Tibial artery (tissue), 4 donors: ENCODE data around the gene SCMH1.
A peak's percentile ranks its signal among the peaks of the same experiment; 100 is the strongest.

ENCODE experiments used
- DNase-seq, 2 donors: peaks; one replicate each; pipeline ENCODE4 v3.0.0-alpha.2; 2019
- H3K27ac ChIP-seq, 2 donors: fragments of 200-600 bp; sonication (generic) in 1 of 2; 1 replicate in 1 of 2; 2 replicates in 1 of 2; pipeline ENCODE4 v1.5.1; 2018 to 2019; ENCODE audit warnings: mild to moderate bottlenecking in 1 of 2
- H3K27me3 ChIP-seq, 2 donors: fragments of 200-600 bp; sonication (generic) in 1 of 2; one replicate each; pipeline versions ENCODE4 v1.5.1 to v1.6.0; 2016 to 2019
- H3K36me3 ChIP-seq, 3 donors: fragments of 200-600 bp; sonication (generic) in 2 of 3; one replicate each; pipeline ENCODE4 v1.5.1; 2016 to 2019; ENCODE audit warnings: mild to moderate bottlenecking in 2 of 3
- H3K4me1 ChIP-seq, 4 donors: fragments of 200-600 bp; sonication (generic) in 2 of 4; 1 replicate in 3 of 4; 2 replicates in 1 of 4; pipeline ENCODE4 v1.5.1; 2016 to 2019
- H3K4me3 ChIP-seq, 2 donors: fragments of 200-600 bp; sonication (generic) in 1 of 2; 1 replicate in 1 of 2; 2 replicates in 1 of 2; pipeline ENCODE4 v1.5.1; 2018 to 2019; ENCODE audit warnings: mild to moderate bottlenecking in 2 of 2
- H3K9me3 ChIP-seq, 3 donors: fragments of 200-600 bp; sonication (generic) in 1 of 3; one replicate each; pipeline ENCODE4 v1.5.1; 2016 to 2019
- intact Hi-C: fragments of 100-400 bp; cut with DNase I; formaldehyde crosslinking; loops from one replicate; pipeline ENCODE4 v1.15.0; 2023; ENCODE audit warnings: low total_unique reads
- TF ChIP-seq, protein P1 (sequence below), 2 experiments: fragments of 200-600 bp in 1 of 2; fragments of 450-650 bp in 1 of 2; IDR thresholded peaks; one replicate each; pipeline ENCODE4 v1.5.1; 2017 to 2019; ENCODE audit warnings: antibody characterized with exemption in 2 of 2, mild to moderate bottlenecking in 1 of 2, moderate library complexity in 1 of 2

SCMH1 gene

DNA sequence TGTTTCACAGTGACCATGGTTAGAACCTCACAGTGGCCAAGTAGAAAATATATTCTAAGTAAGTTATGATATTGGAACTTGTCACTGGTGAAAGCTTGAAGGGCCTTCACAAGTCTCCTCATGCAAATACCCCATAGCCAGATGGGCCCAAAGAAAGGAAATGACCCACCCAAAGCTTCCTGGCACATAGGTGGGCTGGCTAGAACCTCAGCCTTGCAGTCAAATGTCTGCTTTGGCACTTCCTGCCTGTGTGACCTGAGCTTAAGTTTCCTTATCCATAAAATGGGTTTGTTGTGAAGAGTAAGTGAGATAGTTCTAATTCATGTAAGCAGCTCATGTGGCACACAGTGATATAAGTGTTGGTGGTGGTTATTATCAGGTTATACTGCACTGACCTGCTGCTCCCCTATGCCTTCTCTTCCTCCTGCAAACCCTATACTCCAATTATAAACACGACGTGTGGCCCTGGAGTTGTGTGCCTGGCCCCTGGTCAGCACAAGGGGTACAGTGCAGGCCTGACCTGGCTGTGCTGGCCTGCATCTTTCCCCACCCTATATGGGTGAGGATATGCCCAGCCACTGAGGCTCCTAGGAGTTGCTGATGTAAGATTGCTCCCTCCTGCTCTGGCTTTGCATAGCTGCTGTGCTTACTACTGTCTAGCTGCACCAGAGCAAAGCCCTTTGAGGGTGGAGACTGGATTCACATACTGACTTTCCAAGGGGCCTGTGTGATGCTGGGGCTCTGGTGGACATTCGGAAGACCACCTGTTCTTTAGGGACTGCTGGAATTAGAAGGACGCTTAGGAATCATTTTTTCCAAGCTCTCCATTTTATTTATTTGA lies 215.9 kb downstream of the SCMH1 start:
- H3K36me3 ChIP-seq: peaks cover 25 to 81% (median 53%) of the 10 kb centered on the region in 3 donors
- no peak overlapping the region for H3K4me3 ChIP-seq
- TF ChIP-seq, protein P1, sequence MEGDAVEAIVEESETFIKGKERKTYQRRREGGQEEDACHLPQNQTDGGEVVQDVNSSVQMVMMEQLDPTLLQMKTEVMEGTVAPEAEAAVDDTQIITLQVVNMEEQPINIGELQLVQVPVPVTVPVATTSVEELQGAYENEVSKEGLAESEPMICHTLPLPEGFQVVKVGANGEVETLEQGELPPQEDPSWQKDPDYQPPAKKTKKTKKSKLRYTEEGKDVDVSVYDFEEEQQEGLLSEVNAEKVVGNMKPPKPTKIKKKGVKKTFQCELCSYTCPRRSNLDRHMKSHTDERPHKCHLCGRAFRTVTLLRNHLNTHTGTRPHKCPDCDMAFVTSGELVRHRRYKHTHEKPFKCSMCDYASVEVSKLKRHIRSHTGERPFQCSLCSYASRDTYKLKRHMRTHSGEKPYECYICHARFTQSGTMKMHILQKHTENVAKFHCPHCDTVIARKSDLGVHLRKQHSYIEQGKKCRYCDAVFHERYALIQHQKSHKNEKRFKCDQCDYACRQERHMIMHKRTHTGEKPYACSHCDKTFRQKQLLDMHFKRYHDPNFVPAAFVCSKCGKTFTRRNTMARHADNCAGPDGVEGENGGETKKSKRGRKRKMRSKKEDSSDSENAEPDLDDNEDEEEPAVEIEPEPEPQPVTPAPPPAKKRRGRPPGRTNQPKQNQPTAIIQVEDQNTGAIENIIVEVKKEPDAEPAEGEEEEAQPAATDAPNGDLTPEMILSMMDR (IDR thresholded peaks at IDR 0.05): no peak
- H3K27ac ChIP-seq: no peak overlapping the region
- intact Hi-C loops: no loop called here
- no peaks in the 10 kb centered on the region for H3K9me3 ChIP-seq
- H3K4me1 ChIP-seq: peaks cover 0 to 7% (median 0%) of the 10 kb centered on the region in 4 donors
- DNase-seq: peak in 1 of 2 donors; percentile 27
- no peaks in the 10 kb centered on the region for H3K27me3 ChIP-seq

DNA sequence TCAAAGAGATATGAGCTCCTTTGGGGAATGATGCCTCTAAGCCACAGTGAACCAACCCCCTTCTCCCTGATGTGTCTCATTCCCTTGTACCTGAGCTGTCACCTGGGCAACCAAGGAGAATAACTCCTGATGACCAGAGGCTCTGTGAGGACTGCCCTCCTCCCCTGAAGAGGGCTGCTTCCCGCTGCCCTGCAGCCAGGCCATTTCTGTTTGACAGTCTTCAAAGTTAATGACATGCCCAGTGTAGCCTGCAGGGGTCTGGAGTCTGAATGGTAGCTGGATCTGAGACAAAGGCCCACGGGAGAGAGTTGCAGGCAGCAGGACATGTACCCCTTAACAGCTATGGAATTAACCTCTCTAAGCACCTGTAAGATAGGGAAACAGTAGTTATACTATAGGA lies 217.2 kb downstream of the SCMH1 start:
- DNase-seq: peak in 1 of 2 donors; percentile 39
- Histone ChIP-seq H3K4me3 (no peak overlapping the region), H3K9me3 (no peaks in the 10 kb centered on the region), H3K27me3 (no peaks in the 10 kb centered on the region), H3K36me3 (peaks cover 15 to 69% (median 41%) of the 10 kb centered on the region in 3 donors), H3K4me1 (peaks cover 0 to 7% (median 0%) of the 10 kb centered on the region in 4 donors), H3K27ac (no peak overlapping the region)
- intact Hi-C loops: no loop called here
- TF ChIP-seq, protein P1 (IDR thresholded peaks at IDR 0.05): no peak

DNA sequence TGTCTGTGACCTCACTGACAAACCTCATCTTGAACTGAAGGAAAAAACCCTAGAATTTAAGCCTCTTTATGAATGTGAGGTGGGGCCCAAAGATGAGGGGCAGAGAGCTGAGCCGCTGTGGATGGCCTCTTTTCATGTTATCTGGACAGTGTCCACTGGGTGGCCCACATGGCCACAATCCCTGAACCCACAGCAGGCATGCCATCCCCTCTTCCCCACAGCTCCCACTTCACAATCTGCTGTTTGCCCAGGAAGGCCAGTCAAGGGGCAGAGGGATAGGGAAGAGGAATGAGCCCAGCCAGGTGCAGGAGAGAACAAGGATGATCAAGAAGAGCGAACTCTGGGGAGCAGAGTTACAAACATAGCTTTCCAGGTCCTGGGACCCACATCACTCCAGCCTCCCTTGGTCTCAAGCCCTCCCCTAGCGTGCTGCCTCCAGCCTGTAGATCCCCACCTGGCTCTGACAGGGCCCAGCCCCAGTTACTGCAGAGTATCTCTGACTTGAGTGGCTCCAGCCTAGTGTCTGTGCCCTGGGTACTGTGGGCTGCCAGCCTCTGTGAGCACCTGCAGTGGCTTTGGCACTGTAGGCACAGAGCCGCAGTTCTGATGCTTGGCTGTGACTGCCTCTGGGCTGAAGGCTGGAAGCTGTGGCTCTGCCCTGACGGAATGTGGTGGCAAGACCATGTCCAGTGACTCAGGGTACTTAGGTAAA lies 218.7 kb downstream of the SCMH1 start:
- intact Hi-C loops: no loop called here
- peaks cover 12 to 59% (median 27%) of the 10 kb centered on the region in 3 donors for H3K36me3 ChIP-seq
- DNase-seq: peak in 1 of 2 donors; percentile 57
- H3K4me1 ChIP-seq: peaks cover 0 to 7% (median 0%) of the 10 kb centered on the region in 4 donors
- H3K27ac ChIP-seq: no peak overlapping the region
- no peaks in the 10 kb centered on the region for H3K27me3 ChIP-seq
- TF ChIP-seq, protein P1 (IDR thresholded peaks at IDR 0.05): peak; percentile 28 to 31
- H3K4me3 ChIP-seq: no peak overlapping the region
- no peaks in the 10 kb centered on the region for H3K9me3 ChIP-seq

DNA sequence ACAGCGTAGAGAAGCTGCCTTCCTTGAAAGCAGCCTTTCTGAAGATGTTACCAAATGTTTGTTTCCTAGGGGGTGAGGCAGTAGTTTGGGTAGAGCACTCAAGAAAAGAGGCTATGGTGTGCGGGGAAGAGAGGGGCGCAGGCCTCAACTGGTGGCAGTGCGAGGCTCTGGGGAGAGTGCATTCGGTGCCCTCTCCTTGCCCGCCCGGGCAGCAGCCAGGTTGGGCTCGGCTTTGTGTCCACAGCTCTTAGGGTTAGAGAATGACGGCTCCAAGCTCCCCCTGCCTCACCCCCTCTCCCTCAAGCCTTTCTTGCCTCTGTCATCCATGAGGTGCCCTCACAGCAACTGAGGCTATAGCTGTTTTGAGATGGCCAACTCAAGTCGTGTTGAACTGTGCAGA lies 219.7 kb downstream of the SCMH1 start:
- H3K9me3 ChIP-seq: no peaks in the 10 kb centered on the region
- peak in 1 of 2 donors; percentile 41 for DNase-seq
- TF ChIP-seq, protein P1 (IDR thresholded peaks at IDR 0.05): no peak
- H3K27ac ChIP-seq: no peak overlapping the region
- peaks cover 0 to 7% (median 0%) of the 10 kb centered on the region in 4 donors for H3K4me1 ChIP-seq
- H3K36me3 ChIP-seq: peaks cover 1 to 59% (median 27%) of the 10 kb centered on the region in 3 donors
- intact Hi-C loops: no loop called here
- H3K27me3 ChIP-seq: no peaks in the 10 kb centered on the region
- H3K4me3 ChIP-seq: no peak overlapping the region

DNA sequence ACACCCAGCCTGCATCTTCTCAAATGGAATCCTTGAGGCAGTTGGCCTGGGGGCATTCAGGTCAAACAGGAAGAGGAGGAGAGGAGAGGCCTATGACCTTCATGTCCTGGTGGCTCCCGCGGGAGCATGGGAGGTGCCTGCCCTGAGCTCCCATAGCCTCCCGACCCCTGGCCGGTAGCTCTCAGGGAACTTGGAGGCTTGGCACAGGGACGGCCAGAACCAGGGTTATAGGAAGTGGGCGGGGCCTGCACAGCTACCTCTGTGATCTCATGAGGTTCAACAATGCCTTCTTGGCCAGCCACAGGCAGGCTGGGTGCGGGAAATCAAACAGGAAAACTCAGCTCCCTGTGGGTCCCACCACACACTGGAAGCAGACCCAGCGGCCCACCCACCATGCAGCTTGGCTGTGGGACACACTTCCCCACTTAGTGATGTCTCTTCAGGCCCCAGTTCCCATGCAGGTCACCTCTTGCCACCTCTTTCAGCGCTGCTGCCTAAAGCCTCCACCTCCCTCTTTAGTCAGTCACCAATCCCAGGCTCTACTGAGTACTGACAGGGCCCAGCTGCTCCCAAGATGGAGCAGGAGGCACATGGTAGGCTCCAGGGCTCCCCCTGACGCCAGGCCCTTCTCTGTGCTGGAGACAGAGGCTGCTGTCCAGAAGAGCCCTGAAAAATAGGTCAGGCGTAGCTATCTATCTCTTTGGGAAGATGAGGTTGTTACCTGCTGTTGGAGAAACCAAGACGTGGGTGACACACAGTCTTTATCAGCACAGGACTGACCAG lies 220.4 kb downstream of the SCMH1 start, which contains the start of gene SLFNL1:
Gene SLFNL1, minus strand, starts transcription at position 200 of the 783 bp plus-strand sequence. CDS start 1,065 bp downstream, outside the sequence.
- Histone ChIP-seq H3K27ac (peak within 1 kb of the TSS in 1 of 2 donors; percentile 18), H3K9me3 (no peaks in the 10 kb centered on the region), H3K4me1 (peaks cover 0 to 7% (median 0%) of the 10 kb centered on the region in 4 donors), H3K4me3 (no peak within 1 kb of the TSS), H3K27me3 (no peaks in the 10 kb centered on the region), H3K36me3 (peaks cover 0 to 59% (median 27%) of the 10 kb centered on the region in 3 donors)
- intact Hi-C loops: no loop called here
- peak in 1 of 2 donors; percentile 62 for DNase-seq
- TF ChIP-seq, protein P1 (IDR thresholded peaks at IDR 0.05): no peak
